Regular cardiac myocyte (primary cell): ENCODE results near the gene P2RX4. TPM values are rescaled to one million over a fixed set of nuclear protein-coding genes. Genes with fewer than 3 reads are reported as not detected.

Experiments used
- total RNA-seq: library from RNA; depleted of rRNA; stranded (reverse); fragments of >200 nt; gene quantifications from 2 replicates; pipeline ENCODE4 v1.2.3, GENCODE V29; 2014

Gene P2RX4
- 8.6 and 29.0 TPM in 2 replicates for total RNA-seq

DNA sequence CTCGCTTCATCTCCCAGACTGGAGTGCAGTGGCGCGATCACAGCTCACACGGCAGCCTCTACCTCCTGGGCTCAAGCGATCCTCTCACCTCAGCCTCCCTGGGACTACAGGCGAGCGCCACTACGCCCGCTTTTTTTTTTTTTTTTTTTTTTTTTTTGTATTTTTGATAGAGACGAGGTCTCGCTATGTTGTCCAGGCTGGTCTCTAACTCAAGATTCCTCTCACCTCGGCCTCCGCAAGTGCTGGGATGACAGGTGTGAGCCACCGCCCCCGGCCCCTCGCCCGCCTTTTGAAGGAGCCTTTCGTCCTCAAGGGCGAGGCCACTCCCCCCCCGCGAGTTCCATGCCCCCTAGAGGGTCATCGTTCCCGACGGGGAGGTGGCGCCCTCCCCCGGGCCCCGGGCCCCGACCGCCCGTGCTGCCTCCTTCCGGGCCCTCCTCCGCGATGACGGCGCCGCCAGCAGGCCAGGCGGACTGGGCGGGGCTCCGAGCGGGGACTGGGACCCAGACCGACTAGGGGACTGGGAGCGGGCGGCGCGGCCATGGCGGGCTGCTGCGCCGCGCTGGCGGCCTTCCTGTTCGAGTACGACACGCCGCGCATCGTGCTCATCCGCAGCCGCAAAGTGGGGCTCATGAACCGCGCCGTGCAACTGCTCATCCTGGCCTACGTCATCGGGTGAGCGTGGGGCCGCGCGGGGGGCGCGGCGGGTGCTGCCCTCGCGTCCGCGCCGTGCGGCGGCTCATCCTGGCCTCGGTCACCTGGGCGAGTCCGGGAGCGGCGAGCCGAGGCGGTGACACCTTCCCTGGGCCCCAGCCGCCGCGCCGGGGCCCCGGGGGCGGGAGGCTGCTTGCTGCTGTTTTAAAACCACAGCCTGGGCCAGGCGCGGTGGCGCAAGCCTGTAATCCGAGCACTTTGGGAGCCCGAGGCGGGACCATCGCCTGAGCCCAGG is at the start of gene P2RX4:
TSS of gene P2RX4 (plus strand) at position 506 of the 949 bp plus-strand sequence. CDS start at position 542, 36 bp downstream.

Other genes starting within 250 kb of the P2RX4 start
- gene HNF1A, start 231.6 kb upstream of the P2RX4 start, total RNA-seq: under 0.01 TPM in 1 of 2 replicates, not detected in the other
- gene C12orf43, start 193.6 kb upstream of the P2RX4 start, total RNA-seq: 9.0 and 12.1 TPM in 2 replicates
- under 0.01 and 0.56 TPM in 2 replicates for gene OASL, start 170.9 kb upstream of the P2RX4 start, total RNA-seq
- under 0.01 and 1.1 TPM in 2 replicates for gene P2RX7, start 77.3 kb upstream of the P2RX4 start, total RNA-seq
- gene CAMKK2, start 86.6 kb downstream of the P2RX4 start, total RNA-seq: 11.3 and 18.2 TPM in 2 replicates
- 166 and 178 TPM in 2 replicates for gene ANAPC5, start 142.3 kb downstream of the P2RX4 start, total RNA-seq
- gene RNF34, start 190.0 kb downstream of the P2RX4 start, total RNA-seq: 38.3 and 57.9 TPM in 2 replicates